Neural crest cell (in vitro differentiated cells): ENCODE measurements around the gene TMUB1. TPM values are rescaled to one million over a fixed set of nuclear protein-coding genes. Genes with fewer than 3 reads are reported as not detected.

ENCODE experiments used
- DNase-seq: peaks from one replicate; pipeline ENCODE4 v3.0.0; 2021; ENCODE audit warnings: low read depth, mixed read lengths, low spot score
- H3K27ac Mint-ChIP-seq: one replicate; pipeline ENCODE4 v1.8.0; 2021; ENCODE audit warnings: mild to moderate bottlenecking, mixed read lengths; ENCODE audit not compliant: unreplicated experiment
- H3K27me3 Mint-ChIP-seq: 2 replicates; pipeline ENCODE4 v1.8.0; 2021; ENCODE audit warnings: low read depth, mild to moderate bottlenecking, mixed read lengths
- H3K36me3 Mint-ChIP-seq: 2 replicates; pipeline ENCODE4 v1.8.0; 2021; ENCODE audit warnings: low read depth, mild to moderate bottlenecking, mixed read lengths
- H3K4me1 Mint-ChIP-seq: 2 replicates; pipeline ENCODE4 v1.8.0; 2021; ENCODE audit warnings: mixed read lengths
- H3K4me3 Mint-ChIP-seq: one replicate; pipeline ENCODE4 v1.8.0; 2021; ENCODE audit warnings: mild to moderate bottlenecking, mixed read lengths
- H3K9me3 Mint-ChIP-seq: 2 replicates; pipeline ENCODE4 v1.8.0; 2021; ENCODE audit warnings: mixed read lengths
- total RNA-seq: library from RNA; stranded (reverse); gene quantifications from 2 replicates; pipeline ENCODE4 v1.2.1, GENCODE V29; 2021
- TF ChIP-seq, protein P1 (sequence below): fragments of 200-600 bp; sonication (generic); conservative IDR thresholded peaks from 2 replicates; pipeline ENCODE4 v1.5.0; 2021; ENCODE audit warnings: antibody characterized with exemption, mild to moderate bottlenecking

TMUB1 gene
- total RNA-seq, 1 donor from 2014 or later: 44.9 TPM

DNA sequence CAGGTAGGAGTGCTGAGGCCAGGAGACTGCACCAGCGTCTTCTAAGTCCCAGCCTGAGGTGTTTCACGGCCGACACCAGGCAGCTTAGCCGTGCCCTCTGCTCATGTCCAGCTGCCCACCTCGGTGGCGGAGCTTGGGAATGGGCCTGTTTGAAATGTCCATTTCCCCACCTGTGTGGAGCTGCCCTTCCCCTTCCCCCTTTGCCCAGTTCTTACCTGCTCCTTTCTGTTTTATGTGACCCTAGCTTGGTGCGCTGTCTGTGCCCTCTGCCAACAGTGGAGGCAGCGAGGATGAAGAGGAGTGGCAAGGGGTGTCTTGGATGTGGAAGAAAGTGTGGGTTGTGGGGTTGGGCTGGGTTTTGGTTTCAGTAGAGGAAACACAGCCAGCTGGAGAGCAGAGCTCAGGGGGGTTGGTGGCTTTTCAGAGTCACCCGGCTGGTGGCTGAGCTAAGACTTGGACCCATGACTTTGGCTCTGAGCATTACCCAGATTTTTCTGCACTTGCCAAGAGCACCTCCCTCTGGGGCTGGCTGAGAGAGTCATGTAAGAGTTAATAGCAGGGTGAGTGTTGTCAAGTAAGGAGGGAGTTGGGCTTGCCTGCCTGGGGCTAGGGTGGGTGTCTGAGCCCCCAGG, 46.8 kb upstream of the TMUB1 start:
- Mint-ChIP-seq H3K27me3 (no peaks in the 10 kb centered on the region), H3K36me3 (peaks cover under 1% of the 10 kb centered on the region), H3K4me1 (peaks cover 13% of the 10 kb centered on the region), H3K4me3 (no peak overlapping the region), H3K27ac (no peak overlapping the region), H3K9me3 (no peaks in the 10 kb centered on the region)
- DNase-seq: no peak
- TF ChIP-seq, protein P1, sequence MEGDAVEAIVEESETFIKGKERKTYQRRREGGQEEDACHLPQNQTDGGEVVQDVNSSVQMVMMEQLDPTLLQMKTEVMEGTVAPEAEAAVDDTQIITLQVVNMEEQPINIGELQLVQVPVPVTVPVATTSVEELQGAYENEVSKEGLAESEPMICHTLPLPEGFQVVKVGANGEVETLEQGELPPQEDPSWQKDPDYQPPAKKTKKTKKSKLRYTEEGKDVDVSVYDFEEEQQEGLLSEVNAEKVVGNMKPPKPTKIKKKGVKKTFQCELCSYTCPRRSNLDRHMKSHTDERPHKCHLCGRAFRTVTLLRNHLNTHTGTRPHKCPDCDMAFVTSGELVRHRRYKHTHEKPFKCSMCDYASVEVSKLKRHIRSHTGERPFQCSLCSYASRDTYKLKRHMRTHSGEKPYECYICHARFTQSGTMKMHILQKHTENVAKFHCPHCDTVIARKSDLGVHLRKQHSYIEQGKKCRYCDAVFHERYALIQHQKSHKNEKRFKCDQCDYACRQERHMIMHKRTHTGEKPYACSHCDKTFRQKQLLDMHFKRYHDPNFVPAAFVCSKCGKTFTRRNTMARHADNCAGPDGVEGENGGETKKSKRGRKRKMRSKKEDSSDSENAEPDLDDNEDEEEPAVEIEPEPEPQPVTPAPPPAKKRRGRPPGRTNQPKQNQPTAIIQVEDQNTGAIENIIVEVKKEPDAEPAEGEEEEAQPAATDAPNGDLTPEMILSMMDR: no peak

DNA sequence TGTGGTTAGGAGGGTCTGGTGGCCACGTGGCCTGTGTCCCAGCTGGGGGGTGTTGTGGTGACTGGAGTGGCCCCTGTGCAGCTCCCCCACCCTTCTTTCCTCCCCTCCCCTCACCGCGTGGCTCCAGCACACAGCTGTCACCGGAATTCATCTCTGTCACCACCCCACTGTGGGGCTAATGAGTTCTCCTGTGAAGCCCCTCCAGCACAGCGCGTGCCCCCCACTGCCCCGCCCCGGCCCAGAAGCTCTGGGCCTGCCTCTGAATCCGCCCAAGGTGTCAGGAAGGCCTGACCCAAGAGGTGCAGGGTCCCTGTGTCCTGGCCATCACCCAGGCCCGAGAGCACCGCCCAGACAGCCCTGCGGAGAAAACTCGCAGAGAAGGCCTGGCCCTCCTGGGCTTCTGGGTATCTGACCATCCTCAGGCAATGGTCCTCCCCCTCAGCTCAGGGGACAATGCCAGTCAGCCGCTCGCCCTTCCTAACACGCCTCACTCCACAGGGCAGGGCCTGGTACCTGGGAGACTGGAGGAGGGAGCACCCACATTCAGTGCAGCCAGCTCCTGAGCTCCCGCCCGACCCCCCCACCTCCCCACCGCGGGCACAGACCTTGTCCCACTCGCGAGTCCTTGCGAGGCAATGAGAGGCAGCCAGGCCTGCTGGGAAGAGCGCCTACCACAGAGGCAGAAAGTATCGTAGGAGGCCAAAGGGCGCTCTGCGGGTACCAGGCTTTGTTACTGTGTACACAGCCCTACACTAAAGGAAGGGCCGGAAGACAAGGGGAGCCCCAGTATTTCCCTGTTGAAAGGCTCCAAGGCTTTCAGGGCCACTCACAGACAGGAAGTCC, 46.0 kb upstream of the TMUB1 start:
- Mint-ChIP-seq H3K27me3 (no peaks in the 10 kb centered on the region), H3K36me3 (no peaks in the 10 kb centered on the region), H3K4me3 (no peak overlapping the region), H3K9me3 (no peaks in the 10 kb centered on the region), H3K4me1 (peaks cover 18% of the 10 kb centered on the region), H3K27ac (no peak overlapping the region)
- TF ChIP-seq, protein P1: no peak
- no peak for DNase-seq

DNA sequence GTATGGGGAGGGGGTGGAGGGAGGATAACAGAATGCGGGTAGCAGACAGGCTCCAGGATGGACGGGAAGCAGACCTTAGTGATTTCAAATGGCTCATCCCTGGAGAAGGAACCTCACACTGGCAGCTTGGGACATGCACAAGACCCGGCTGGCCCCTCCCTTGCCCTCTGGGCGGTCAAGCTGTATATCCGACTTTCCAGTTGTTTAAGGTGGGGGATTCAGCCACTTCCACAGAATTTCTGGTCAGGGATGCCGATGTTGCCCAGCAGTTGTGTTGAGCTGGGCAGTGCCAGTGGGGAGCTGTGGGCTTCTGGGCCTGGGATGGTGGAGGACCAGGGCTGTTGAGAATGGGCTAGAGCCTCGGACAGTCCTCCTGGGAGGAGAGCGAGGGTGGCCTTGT, 45.4 kb upstream of the TMUB1 start:
- Mint-ChIP-seq H3K36me3 (peaks cover 4% of the 10 kb centered on the region), H3K4me3 (peak overlapping the region; percentile 75)
- no peak for DNase-seq

DNA sequence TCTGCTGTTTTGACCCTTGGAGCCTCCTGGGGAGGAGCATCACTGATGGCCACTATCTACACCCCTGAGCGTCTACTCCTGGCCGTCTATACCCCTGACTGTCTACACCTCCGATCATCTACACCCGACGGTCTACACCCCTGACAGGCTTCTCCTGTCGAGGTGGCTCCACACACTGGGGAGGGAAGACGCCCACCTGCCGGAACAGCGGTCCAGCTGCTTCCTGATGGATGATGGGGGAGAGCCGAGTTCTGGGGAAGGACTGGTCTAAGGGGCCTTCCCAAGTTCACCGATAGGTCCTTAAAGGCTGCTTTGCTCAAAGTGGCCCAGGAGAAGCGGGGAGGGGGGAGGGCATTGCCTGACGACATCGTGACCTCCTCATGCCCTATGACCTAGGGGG, 44.9 kb upstream of the TMUB1 start:
- TF ChIP-seq, protein P1: no peak
- peaks cover 4% of the 10 kb centered on the region for H3K36me3 Mint-ChIP-seq
- H3K9me3 Mint-ChIP-seq: no peaks in the 10 kb centered on the region
- H3K27me3 Mint-ChIP-seq: no peaks in the 10 kb centered on the region
- H3K27ac Mint-ChIP-seq: no peak overlapping the region
- DNase-seq: no peak
- peaks cover 24% of the 10 kb centered on the region for H3K4me1 Mint-ChIP-seq
- peak overlapping the region; percentile 75 for H3K4me3 Mint-ChIP-seq

More for the DNA sequence above, 45.4 kb upstream of the TMUB1 start:
- no peaks in the 10 kb centered on the region for H3K27me3 Mint-ChIP-seq
- peaks cover 23% of the 10 kb centered on the region for H3K4me1 Mint-ChIP-seq
- H3K27ac Mint-ChIP-seq: no peak overlapping the region
- TF ChIP-seq, protein P1: no peak
- H3K9me3 Mint-ChIP-seq: no peaks in the 10 kb centered on the region

- TF ChIP-seq, protein P1: no peak
- Mint-ChIP-seq H3K4me3 (no peak overlapping the region), H3K27me3 (no peaks in the 10 kb centered on the region)
These were observed 43.3 kb upstream of the TMUB1 start for GRCh38 chr7:151126491-151127137.

More at GRCh38 chr7:151126491-151127137, 43.3 kb upstream of the TMUB1 start:
- H3K27ac Mint-ChIP-seq: no peak overlapping the region
- no peaks in the 10 kb centered on the region for H3K9me3 Mint-ChIP-seq
- peaks cover 4% of the 10 kb centered on the region for H3K36me3 Mint-ChIP-seq
- no peak for DNase-seq
- H3K4me1 Mint-ChIP-seq: peaks cover 26% of the 10 kb centered on the region
